ENCODE measurements around the gene KCNJ12. TPM values are rescaled to one million over a fixed set of nuclear protein-coding genes. Genes with fewer than 3 reads are reported as not detected.
"Not testable (repeated sequence)": the region's sequence is repeated elsewhere in the genome, so short reads cannot be mapped to it uniquely, and the experiment has no call there.

The KCNJ12 gene
- total and polyA plus RNA-seq, 2 of the 4 experiments (the other 2 are of a cell fraction): under 0.01 to 0.10 TPM

- in situ Hi-C loops (cut with MboI; ENCODE audit: low sequenced_read_pairs); H2BK15ac ChIP-seq (ENCODE audit: low read depth, low read length); H4K91ac ChIP-seq (ENCODE audit: insufficient read depth, low read depth, low read length); H2AK5ac ChIP-seq (ENCODE audit: low read depth, low read length); H2BK20ac ChIP-seq (ENCODE audit: low read depth, low read length); H3K4me3 ChIP-seq (ENCODE audit: insufficient read depth, low read depth, low read length); H3K23ac ChIP-seq (ENCODE audit: low read depth, low read length); H4K5ac ChIP-seq (ENCODE audit: low read depth, low read length); H4K20me1 ChIP-seq (ENCODE audit: insufficient read depth, low read length); ATAC-seq (ENCODE audit: low read depth); H3K18ac ChIP-seq (ENCODE audit: low read depth, low read length); H3K4me2 ChIP-seq (ENCODE audit: low read depth, low read length); H2BK120ac ChIP-seq (ENCODE audit: low read depth, low read length); CTCF ChIA-PET; H3K14ac ChIP-seq (replicated peaks; ENCODE audit: low read depth, low read length); H3K9ac ChIP-seq (ENCODE audit: low read depth, low read length); H3K56ac ChIP-seq (ENCODE audit: extremely low read depth, insufficient read depth, low read length); H2BK5ac ChIP-seq (ENCODE audit: low read depth, low read length, poor library complexity, severe bottlenecking); H2AFZ ChIP-seq (replicated peaks; ENCODE audit: low read length, poor library complexity); POLR2A ChIA-PET (ENCODE audit: unreplicated experiment); intact Hi-C loops (cut with micrococcal nuclease); H3K4me1 ChIP-seq (ENCODE audit: control insufficient read depth, insufficient read depth, low read length); H3K9me3 ChIP-seq (ENCODE audit: control insufficient read depth, insufficient read depth, low read length); dilution Hi-C loops (cut with HindIII; ENCODE audit: low sequenced_read_pairs, unreplicated experiment); H4K8ac ChIP-seq (ENCODE audit: low read depth in 2 of 2, low read length in 2 of 2); H3K27me3 ChIP-seq (ENCODE audit: control insufficient read depth, insufficient read depth, low read length); H2AK9ac ChIP-seq (replicated peaks; ENCODE audit: low read depth, low read length, poor library complexity); H3K9me1 ChIP-seq (ENCODE audit: insufficient read depth, low read length); DNase-seq; H3K27ac ChIP-seq (ENCODE audit: insufficient read depth, low read length); H3K36me3 ChIP-seq (ENCODE audit: control insufficient read depth, insufficient read depth, low read length); BruUV-seq (replicated peaks); H3K79me1 ChIP-seq (ENCODE audit: low read depth in 1 of 2, low read length in 2 of 2); H3K4ac ChIP-seq (ENCODE audit: low read depth, low read length): not testable (repeated sequence)
- WGBS, 2 experiments (ENCODE audit: extremely low coverage in 2 of 2, insufficient read length in 1 of 2): no CpG with 5 or more reads among the region's 6 CpGs
These were observed 62.3 kb downstream of the KCNJ12 start for GRCh38 chr17:21438316-21439014.

GRCh38 chr17:21439015-21439336 lies 62.8 kb downstream of the KCNJ12 start:
- H3K36me3 ChIP-seq (ENCODE audit: control insufficient read depth, insufficient read depth, low read length); H4K5ac ChIP-seq (ENCODE audit: low read depth, low read length); H2BK20ac ChIP-seq (ENCODE audit: low read depth, low read length); POLR2A ChIA-PET (ENCODE audit: unreplicated experiment); H2BK120ac ChIP-seq (ENCODE audit: low read depth, low read length); H4K8ac ChIP-seq (ENCODE audit: low read depth in 2 of 2, low read length in 2 of 2); H3K56ac ChIP-seq (ENCODE audit: extremely low read depth, insufficient read depth, low read length); intact Hi-C loops (cut with micrococcal nuclease); H2BK15ac ChIP-seq (ENCODE audit: low read depth, low read length); H4K20me1 ChIP-seq (ENCODE audit: insufficient read depth, low read length); H2AK5ac ChIP-seq (ENCODE audit: low read depth, low read length); H3K18ac ChIP-seq (ENCODE audit: low read depth, low read length); dilution Hi-C loops (cut with HindIII; ENCODE audit: low sequenced_read_pairs, unreplicated experiment); BruUV-seq (replicated peaks); H3K9me1 ChIP-seq (ENCODE audit: insufficient read depth, low read length); H3K27me3 ChIP-seq (ENCODE audit: control insufficient read depth, insufficient read depth, low read length); H2AK9ac ChIP-seq (replicated peaks; ENCODE audit: low read depth, low read length, poor library complexity); H3K4ac ChIP-seq (ENCODE audit: low read depth, low read length); H3K4me3 ChIP-seq (ENCODE audit: insufficient read depth, low read depth, low read length); H3K79me1 ChIP-seq (ENCODE audit: low read depth in 1 of 2, low read length in 2 of 2); in situ Hi-C loops (cut with MboI; ENCODE audit: low sequenced_read_pairs); H3K4me1 ChIP-seq (ENCODE audit: control insufficient read depth, insufficient read depth, low read length); H3K9me3 ChIP-seq (ENCODE audit: control insufficient read depth, insufficient read depth, low read length); H3K9ac ChIP-seq (ENCODE audit: low read depth, low read length); H3K23ac ChIP-seq (ENCODE audit: low read depth, low read length); H4K91ac ChIP-seq (ENCODE audit: insufficient read depth, low read depth, low read length); ATAC-seq (ENCODE audit: low read depth); H3K14ac ChIP-seq (replicated peaks; ENCODE audit: low read depth, low read length); DNase-seq; H3K4me2 ChIP-seq (ENCODE audit: low read depth, low read length); H3K27ac ChIP-seq (ENCODE audit: insufficient read depth, low read length); H2BK5ac ChIP-seq (ENCODE audit: low read depth, low read length, poor library complexity, severe bottlenecking); CTCF ChIA-PET; H2AFZ ChIP-seq (replicated peaks; ENCODE audit: low read length, poor library complexity): not testable (repeated sequence)
- no CpG with 5 or more reads among the region's 5 CpGs for WGBS, 2 experiments (ENCODE audit: extremely low coverage in 2 of 2, insufficient read length in 1 of 2)
